A673 (cell line): ENCODE data around the gene CYTH1.

ENCODE experiments used
- CTCF ChIP-seq: fragments of 300-800, 200-600 bp; sonication (generic); conservative IDR thresholded peaks from 2 replicates; pipeline ENCODE4 v1.5.1; 2017; ENCODE audit warnings: low read depth, mild to moderate bottlenecking, antibody characterized with exemption, low read length, moderate library complexity, mixed read lengths
- EZH2 ChIP-seq: fragments of 200-600 bp; sonication (generic); IDR thresholded peaks from 2 replicates; pipeline ENCODE4 v1.6.1; 2017; ENCODE audit warnings: borderline replicate concordance, low read depth, mild to moderate bottlenecking, mixed read lengths, antibody characterized with exemption, low read length; ENCODE audit not compliant: poor library complexity, severe bottlenecking

- no peak for TF ChIP-seq CTCF
- no peak for TF ChIP-seq EZH2
Measured at GRCh38 chr17:78795861-78796516, 13.9 kb upstream of the CYTH1 start.
